NCI-H2196 treated with DMSO at 0.1 percent for 48 hours (cell line): ENCODE results near the gene RXRA.

ENCODE experiments used
- DNase-seq: peaks from one replicate; lab custom pipeline; 2025; ENCODE audit not compliant: unreplicated experiment; lab: John Stamatoyannopoulos, UW

The RXRA gene

DNA sequence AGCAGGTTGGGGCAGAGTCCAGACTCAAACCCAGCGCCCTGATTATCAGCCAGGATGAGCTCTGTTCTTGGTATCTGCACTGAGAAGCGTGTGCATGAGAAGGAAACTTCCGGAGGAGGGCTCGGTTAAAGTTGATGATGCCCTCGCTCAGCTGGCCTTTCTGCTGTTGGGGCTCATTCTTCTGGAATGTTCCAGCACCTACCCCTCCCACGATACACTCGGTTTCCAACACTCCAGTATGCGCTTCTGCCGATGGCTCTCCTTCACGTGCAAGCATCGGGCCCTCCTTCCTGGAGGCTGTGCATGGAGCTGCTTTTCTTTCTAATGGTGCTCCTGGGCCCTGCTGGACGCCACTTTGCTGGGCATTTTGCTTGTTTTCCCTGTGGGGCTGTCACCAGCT lies 134.0 kb downstream of the RXRA start:
- DNase-seq: no peak

- DNase-seq: no peak
These were observed 134.6 kb downstream of the RXRA start for GRCh38 chr9:134460896-134461295.

- DNase-seq: no peak
These were observed 135.2 kb downstream of the RXRA start for GRCh38 chr9:134461426-134461982.

DNA sequence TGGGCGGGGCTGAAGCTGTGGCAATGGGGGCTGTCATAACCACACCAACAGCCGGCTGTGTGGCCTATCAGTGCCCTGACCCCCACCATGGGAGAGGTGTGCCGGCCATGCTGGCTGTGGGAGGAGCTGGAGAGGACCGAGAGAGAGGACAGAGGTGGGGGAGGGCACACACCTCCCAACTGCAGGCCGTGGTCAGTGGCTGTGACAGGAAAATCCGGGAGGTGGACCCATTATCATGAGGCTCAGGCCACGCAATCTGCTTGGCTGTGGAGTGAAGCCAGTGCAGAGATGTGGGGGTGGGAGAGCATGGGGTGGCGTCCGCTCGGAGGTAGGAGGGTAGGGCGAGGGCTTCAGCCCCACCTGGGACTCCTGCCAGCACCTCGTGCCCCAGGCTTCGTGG lies 136.1 kb downstream of the RXRA start:
- DNase-seq: no peak

- DNase-seq: no peak
These were observed 137.0 kb downstream of the RXRA start for GRCh38 chr9:134463280-134463679.

GRCh38 chr9:134466869-134467616 lies 140.8 kb downstream of the RXRA start:
- no peak for DNase-seq

DNA sequence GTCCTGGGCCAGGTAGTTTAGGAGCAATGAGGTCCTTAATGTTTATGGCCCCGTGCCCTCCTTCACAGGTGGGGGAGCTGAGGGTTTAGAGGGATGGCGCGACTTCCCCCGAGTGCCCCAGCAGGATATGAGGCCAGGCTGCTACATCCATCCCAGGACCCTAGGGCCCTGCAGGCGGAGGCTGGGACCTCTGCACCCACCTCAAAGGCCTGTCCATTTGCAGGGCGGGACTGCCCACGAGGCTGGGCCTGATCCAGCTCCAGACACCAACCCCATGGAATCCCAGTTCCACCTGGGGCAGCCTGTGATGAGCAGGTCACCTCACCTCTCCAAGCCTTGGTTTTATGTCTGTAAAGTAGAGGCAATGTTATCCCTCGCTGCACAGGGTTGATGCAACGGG lies 142.1 kb downstream of the RXRA start:
- DNase-seq: no peak

DNA sequence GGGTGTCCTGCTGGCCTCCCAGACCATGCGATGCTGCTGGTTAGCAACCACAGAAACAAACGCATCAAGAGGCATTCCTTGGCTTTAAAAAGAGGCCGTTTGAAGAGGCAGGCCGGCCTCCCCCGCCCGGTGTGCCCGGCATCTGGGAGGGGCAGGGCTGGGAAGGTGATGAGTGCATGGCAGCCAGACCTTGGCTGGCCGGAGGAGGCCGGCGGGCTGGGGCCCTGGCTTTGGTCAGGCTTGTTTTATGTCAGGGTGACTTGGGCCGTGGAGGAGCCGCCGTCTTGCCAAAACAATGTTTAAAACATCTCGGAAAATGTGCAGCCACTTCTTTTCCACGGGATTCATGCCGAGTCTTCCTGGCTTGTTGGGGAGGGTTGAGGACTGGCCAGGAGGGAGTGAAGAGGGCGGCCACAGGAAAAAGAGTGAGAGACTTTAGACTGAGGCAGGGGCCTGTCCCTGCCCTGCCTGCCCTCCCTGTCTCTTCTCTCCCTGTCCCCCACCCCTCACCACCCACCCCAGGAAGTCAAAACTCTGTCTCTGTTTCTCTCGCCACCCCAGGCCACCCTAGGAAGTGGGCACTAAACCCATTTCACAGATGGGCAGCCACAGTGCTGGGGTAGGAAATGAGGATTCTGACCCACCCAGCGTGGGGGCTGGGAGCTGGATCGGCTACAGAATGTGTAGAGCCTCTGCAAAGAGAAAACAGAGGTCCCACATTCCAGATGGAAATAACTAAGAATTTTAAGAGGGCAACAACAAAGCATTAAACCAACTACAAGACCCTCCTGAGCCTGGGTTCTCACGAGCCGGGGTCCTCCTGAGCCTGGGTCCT lies 143.0 kb downstream of the RXRA start:
- no peak for DNase-seq

DNA sequence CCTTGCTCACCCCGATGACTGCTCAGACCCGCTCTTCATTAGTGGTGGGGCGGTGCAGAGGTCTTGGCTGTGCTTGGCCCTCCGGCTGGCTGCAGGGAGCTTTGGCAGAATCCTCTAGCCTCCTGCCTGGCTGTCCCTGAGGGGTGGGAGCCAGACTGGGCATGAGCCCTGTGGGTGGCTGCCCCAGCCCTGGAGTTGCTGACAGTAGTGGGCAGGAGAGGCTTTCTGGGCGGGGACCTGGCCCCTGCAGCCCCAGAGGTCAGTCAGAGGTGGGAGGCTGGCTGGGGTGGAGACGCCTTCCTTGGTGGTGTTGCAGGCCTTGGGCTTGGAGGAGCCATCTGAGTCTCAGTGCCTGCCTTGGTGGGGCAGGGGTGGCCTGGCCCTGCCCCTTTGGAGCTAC lies 146.0 kb downstream of the RXRA start:
- no peak for DNase-seq

DNA sequence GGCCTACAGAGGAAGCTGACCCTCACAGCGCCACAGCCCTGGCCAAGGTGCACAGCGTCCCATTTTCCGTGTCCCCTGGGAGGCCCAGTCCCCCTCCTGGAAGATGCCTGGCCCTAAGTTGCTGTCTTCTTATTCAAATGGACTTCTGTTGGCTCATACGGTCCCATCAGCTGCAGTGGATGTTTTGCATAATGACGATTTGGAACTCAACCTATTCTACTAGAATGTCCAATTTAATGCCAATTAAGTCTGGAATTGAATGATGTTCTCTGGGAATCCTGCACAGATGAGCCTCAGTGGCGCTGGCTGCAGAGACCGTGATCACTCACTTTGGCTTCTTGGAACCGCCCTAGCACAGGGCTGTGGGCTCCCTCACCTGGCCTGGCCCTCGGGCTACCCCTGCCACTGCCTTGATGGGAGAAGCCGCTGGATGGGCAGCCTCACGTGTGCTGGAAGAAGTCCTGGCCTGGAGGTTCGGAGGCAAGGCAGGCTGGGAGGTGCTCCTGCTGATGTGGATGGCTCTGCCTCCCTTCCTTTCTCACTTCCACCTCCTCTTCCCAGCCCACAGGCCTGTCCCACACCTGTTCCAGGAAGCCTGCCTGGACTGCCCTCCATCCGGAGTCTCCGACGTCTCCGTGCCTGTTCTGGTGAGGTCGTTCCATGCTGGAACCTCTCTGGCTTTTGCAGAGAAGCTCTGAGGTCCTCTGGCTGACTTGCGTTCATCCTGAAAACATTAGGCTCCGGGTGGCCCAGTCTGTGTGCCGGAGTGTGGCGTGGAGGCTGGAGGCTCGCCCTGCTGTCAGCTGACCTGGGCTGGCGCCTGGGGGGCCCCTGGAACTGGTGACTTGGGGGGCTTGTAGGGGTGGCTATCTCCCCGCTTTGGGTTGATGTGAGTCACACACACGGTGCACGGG lies 147.1 kb downstream of the RXRA start:
- no peak for DNase-seq

- DNase-seq: no peak
These were observed 147.8 kb downstream of the RXRA start for GRCh38 chr9:134474055-134474370.

DNA sequence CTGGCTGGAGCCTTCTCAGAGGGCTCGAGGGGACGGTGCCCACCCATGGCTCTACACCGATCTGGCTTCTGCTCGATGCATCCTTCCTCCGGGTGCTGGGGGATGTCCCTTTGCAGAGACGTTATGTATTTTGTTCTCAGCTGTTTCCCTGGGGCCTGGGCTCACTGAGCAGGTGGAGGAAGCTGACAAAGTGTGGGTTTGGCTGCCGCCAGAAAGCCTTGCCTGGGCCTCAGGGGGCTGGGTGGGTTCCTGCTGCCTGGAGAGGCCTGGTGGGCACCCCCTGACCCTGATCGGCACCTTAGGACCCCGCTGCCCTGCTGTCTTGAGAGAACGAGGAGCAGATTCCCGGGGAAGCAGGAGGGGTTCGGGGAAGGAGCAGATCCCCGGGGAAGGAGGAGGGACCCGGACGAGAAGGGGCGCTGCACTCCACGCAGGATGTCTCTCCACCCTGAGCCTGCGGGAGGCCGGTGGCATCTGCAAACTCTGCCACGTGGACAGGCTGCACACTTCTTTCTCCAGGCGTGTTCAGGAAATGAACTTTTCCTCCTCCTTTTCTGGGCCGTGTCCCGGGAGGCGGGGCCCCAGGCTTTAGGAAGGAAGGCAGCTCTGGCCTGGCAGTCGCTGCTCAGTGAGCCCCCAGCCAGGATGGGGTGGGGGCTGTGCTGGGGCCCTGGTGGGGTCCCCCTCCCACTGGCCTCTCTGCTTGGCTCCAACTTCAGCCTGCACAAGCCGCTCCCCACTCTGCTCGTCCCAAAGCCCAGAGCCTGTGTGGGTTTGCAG lies 148.9 kb downstream of the RXRA start:
- DNase-seq: no peak

DNA sequence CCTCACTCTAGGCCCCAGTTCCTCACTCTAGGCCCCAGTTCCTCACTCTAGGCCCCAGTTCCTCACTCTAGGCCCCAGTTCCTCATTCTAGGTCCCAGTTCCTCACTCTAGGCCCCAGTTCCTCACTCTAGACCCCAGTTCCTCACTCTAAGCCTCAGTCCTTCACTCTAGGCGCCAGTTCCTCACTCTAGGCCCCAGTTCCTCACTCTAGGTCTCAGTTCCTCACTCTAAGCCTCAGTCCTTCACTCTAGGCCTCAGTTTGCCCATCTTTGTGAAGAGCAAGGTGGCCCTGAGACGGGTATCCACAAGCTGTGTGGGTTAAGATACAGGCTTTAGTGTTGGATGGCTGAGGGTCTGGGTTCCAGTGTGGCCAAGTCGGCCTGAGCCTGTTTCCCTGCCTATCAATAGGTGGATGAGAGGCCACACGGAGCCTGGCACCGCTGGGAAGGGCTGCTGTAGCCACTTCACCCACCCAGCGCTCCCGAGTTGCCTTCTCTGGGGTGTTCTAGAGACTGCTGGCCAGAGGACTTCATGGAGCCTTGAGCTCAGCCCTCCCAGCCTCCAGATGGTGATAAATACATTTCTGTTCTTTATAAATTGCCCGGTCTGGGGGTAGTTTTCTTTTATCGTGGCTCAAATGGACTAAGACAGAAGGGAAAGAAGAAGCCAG lies 150.2 kb downstream of the RXRA start:
- no peak for DNase-seq

DNA sequence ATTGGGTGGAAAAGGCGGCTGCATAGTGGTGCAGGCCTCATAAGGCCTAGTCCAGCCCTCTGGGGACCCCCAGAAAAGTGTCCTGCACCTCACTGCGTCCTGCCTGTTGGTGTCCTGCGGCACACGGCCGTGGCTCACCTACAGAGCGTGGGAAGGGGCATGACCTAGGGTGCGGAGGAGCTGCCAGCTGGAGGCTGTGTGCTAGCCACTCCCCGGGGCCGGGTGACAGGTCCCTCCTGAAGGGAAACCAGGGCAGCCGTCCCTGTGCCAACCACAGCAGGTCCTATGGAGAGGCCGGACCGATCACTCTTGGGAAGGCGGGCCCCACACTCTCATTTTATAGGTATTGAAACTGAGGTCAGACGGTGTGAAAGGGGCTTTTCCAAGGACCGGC lies 150.7 kb downstream of the RXRA start:
- DNase-seq: no peak

GRCh38 chr9:134477342-134477925 lies 151.2 kb downstream of the RXRA start:
- no peak for DNase-seq

DNA sequence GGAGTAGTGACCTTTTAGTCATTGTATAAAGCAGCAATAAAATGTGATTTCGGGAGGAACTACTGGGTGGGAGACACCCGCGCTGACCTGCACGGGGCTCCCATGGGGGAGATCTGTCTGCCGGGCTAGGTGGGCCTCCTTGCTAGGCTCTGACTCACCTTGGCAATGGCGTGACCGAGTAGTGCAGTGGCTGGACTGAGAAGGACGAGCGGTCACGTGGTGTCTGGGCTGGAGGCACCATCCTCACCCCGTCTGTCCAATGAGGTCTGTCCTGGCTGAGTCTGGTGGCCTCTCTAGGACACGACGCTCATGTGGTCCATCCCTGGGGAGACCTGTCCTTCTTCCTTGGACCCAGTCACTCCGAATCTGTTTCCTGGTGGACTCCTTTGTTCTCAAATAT lies 151.7 kb downstream of the RXRA start:
- no peak for DNase-seq

DNA sequence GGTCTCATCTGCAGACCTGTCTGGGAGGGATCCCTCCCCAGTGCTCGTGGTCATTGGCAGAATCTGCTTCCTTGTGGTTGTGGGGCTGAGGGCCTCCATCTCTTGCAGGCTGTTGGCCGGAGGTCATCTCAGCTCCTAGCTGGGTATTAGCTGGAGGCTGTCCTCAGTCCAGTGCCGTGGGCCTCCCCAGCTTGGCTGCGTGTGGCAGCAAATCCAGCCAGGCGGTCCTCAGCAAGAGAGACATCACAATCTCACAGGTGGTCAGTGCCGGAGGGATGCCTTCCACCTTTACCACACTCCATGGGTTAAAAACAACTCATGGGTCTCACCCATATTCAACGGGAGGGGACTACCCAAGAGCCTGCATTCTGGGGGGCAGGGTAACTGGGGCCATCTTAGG lies 155.5 kb downstream of the RXRA start:
- no peak for DNase-seq

GRCh38 chr9:134482226-134482625 lies 156.0 kb downstream of the RXRA start:
- DNase-seq: no peak

DNA sequence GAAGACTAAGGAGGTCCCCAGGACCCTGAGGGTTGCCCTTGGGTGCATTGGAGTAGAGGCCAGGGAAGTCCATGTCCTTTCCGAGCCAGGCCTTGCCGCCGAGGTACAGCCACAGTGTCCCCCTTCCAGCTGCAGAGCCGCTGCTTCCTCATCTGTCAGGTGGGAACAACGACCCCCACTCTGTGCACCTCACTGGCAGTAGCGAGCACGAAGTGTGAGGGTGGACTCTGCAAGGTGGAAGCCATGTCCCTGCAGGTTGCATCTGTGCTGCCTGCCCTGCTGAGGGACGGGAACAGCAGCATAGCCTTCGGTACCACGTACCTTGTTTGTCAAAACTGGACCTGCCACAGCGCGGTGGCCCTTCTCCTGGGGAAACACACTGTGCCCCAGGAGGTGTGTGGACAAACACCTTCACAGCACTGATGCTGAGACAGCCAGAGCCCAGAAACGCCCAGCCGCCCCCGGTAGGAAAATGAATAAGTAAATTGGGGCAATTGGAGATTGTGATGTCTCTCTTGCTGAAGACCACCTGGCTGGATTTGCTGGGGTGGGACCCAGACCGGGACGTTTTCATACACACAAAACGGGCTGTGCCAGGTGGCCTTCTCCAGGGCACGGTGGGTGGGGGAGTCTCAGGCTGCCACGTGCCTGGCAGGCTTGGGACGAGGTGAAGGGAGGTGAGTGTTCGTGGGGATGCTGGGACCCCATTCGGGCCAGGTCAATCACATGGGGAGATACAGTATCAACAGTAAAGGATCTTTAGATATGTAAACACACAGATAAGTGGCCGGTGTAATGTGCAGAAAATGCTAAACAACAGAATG lies 157.3 kb downstream of the RXRA start:
- DNase-seq: no peak
